HepG2 (cell line): ENCODE measurements around the gene CTRL. TPM values are rescaled to one million over a fixed set of nuclear protein-coding genes. Genes with fewer than 3 reads are reported as not detected.

Experiments used
- ARID2 ChIP-seq: sonication (generic); formaldehyde crosslinking; IDR thresholded peaks from 2 replicates; pipeline ENCODE4 v1.8.1; 2022; ENCODE audit warnings: mild to moderate bottlenecking, missing genetic modification reagents, borderline replicate concordance
- ATF7-NPFF ChIP-seq: sonication (generic); formaldehyde crosslinking; IDR thresholded peaks from 2 replicates; pipeline ENCODE4 v1.8.1; 2023; ENCODE audit warnings: mild to moderate bottlenecking, low read depth, missing genetic modification reagents, moderate library complexity
- DMTF1 ChIP-seq: sonication (generic); formaldehyde crosslinking; IDR thresholded peaks from 2 replicates; pipeline ENCODE4 v1.4.0; 2020; ENCODE audit warnings: mild to moderate bottlenecking, missing genetic modification reagents
- HNRNPLL ChIP-seq: fragments of 200-400 bp; formaldehyde crosslinking; IDR thresholded peaks from 2 replicates; pipeline ENCODE4 v1.6.1; 2017; ENCODE audit warnings: mild to moderate bottlenecking, low read depth, low read length; ENCODE audit not compliant: poor library complexity, severe bottlenecking
- MXD3 ChIP-seq: IDR thresholded peaks from 2 replicates; pipeline ENCODE4 v1.6.1; 2016; ENCODE audit warnings: mild to moderate bottlenecking, missing biosample characterization, missing genetic modification reagents
- NFYC ChIP-seq: IDR thresholded peaks from 2 replicates; pipeline ENCODE4 v1.6.1; 2016; ENCODE audit warnings: missing genetic modification reagents, missing compliant biosample characterization
- PHF20 ChIP-seq: sonication (generic); formaldehyde crosslinking; IDR thresholded peaks from 2 replicates; pipeline ENCODE4 v1.5.0; 2020; ENCODE audit warnings: mild to moderate bottlenecking, missing genetic modification reagents
- PREB ChIP-seq: sonication (generic); formaldehyde crosslinking; IDR thresholded peaks from 2 replicates; pipeline ENCODE4 v1.4.0; 2020; ENCODE audit warnings: missing genetic modification reagents
- SRSF4 ChIP-seq: fragments of 200-400 bp; formaldehyde crosslinking; IDR thresholded peaks from one replicate; pipeline ENCODE4 v1.6.1; 2018; ENCODE audit warnings: mild to moderate bottlenecking, low read depth, low read length, moderate library complexity; ENCODE audit not compliant: poor library complexity, severe bottlenecking
- TERF1 ChIP-seq: sonication (generic); formaldehyde crosslinking; IDR thresholded peaks from 2 replicates; pipeline ENCODE4 v1.8.0; 2022; ENCODE audit warnings: mild to moderate bottlenecking, missing genetic modification reagents, moderate library complexity
- TIGD3 ChIP-seq: sonication (generic); formaldehyde crosslinking; IDR thresholded peaks from 2 replicates; pipeline ENCODE4 v1.5.1; 2020; ENCODE audit warnings: mild to moderate bottlenecking, missing genetic modification reagents, borderline replicate concordance
- ZNF225 ChIP-seq: sonication (generic); formaldehyde crosslinking; IDR thresholded peaks from 2 replicates; pipeline ENCODE4 v1.4.0; 2020; ENCODE audit warnings: mild to moderate bottlenecking, missing genetic modification reagents
- ZNF280D ChIP-seq: sonication (generic); formaldehyde crosslinking; IDR thresholded peaks from 2 replicates; pipeline ENCODE4 v1.5.1; 2020; ENCODE audit warnings: mild to moderate bottlenecking, missing genetic modification reagents
- ZNF724P ChIP-seq: sonication (generic); formaldehyde crosslinking; IDR thresholded peaks from 2 replicates; pipeline ENCODE4 v1.8.0; 2022; ENCODE audit warnings: missing genetic modification reagents, borderline replicate concordance
- ZUFSP ChIP-seq: sonication (generic); formaldehyde crosslinking; IDR thresholded peaks from 2 replicates; pipeline ENCODE4 v1.9.0; 2021; ENCODE audit warnings: missing genetic modification reagents, mild to moderate bottlenecking, borderline replicate concordance
- polyA plus RNA-seq, 8 experiments: library from polyadenylated mRNA; depleted of rRNA in 3 of 8; stranded (reverse) in 7 of 8; unstranded in 1 of 8; fragments of >200 nt; fragmentation: Illumina TruSeq in 4 of 8; extraction: Trizol in 4 of 8; gene quantifications; 2 replicates each; pipeline versions ENCODE4 v1.2.1 to v1.2.3, GENCODE V29; 2011 to 2016; ENCODE audit warnings: low read depth in 4 of 8, missing spikeins in 1 of 8, mixed read lengths in 1 of 8; ENCODE audit not compliant: insufficient read depth in 1 of 8
- total RNA-seq, 5 experiments: library from RNA; depleted of rRNA; stranded (reverse); fragments of >200 nt; fragmentation: Illumina TruSeq; extraction: Trizol; gene quantifications; 2 replicates each; pipeline ENCODE4 v1.2.3, GENCODE V29; 2016; ENCODE audit warnings: low read depth in 1 of 5

The CTRL gene
- total and polyA plus RNA-seq, 2 of the 13 experiments (the other 11 are each of a cell fraction or from before 2014, with no cell fraction given) = 1.9 to 2.7 TPM

GRCh38 chr16:67969254-67970039 lies 37.8 kb upstream of the CTRL start (continued):
- TF ChIP-seq ZNF225 (CRISPR knock-in tag) = no peak
- TF ChIP-seq ATF7-NPFF (CRISPR knock-in tag) = no peak
- TF ChIP-seq SRSF4 = no peak
- no peak for TF ChIP-seq PREB (CRISPR knock-in tag)
- TF ChIP-seq ZUFSP (CRISPR knock-in tag) = no peak
- no peak; the same call in 1 of the 2 replicates for TF ChIP-seq ZNF724P
- TF ChIP-seq TERF1 = no peak
- 0 out of 2 replicates have a peak, but pooled peaks have one; percentile 16 for TF ChIP-seq ARID2
- TF ChIP-seq PHF20 (CRISPR knock-in tag) = peak; percentile 17; the same call in 1 of the 2 replicates
- TF ChIP-seq NFYC (CRISPR knock-in tag) = peak; percentile 58; the same call in 1 of the 2 replicates
- 0 out of 2 replicates have a peak, but pooled peaks have one; percentile 49 for TF ChIP-seq TIGD3
- TF ChIP-seq HNRNPLL = peak; percentile 50
- TF ChIP-seq MXD3 (CRISPR knock-in tag) = no peak
- TF ChIP-seq ZNF280D (CRISPR knock-in tag) = no peak; the same call in 1 of the 2 replicates
- TF ChIP-seq DMTF1 (CRISPR knock-in tag) = no peak
